Measurements from ENCODE around the gene HOOK1.
"Not testable (repeated sequence)": the region's sequence is repeated elsewhere in the genome, so short reads cannot be mapped to it uniquely, and the experiment has no call there.

The HOOK1 gene

GRCh38 chr1:59827055-59827643, 12.4 kb downstream of the HOOK1 start:
- no peak for DNase-seq

DNA sequence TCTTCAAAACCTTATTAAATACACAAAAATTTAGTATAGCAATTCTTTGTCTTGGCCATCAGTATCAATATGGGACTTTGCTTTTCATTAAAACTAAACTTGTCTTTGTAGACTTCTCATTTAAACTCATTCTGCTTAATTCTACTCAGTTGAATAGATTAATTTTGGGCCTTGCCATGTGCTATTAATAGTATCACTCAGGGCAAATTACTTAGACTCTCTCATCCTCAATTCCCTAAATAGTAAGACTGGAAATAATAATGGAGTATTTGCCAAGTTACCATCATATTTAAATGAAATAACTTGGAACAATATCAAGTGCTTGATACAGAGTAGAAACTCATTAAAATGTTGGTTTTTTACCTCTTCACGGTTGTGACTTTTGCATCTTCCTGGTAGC, 13.4 kb downstream of the HOOK1 start:
- no peak for DNase-seq

DNA sequence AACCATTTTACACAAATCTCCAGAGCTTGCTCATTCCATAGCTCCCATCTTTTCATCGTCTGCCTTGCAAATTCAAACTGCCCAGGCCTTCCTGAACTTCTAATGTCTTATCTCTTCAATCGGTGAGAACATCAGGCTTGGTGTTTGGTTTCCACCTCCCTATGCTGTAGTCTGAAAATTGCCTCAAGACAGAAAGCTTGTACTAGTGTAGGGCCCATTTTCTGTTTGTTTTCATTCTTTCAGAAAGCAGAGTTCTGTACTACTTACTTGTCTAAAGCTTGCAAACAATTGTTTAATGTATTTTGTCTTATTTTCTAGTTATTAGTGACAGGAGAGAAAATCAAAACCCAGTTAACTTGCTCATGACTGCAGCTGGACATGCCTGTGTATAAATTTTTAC, 16.8 kb downstream of the HOOK1 start:
- DNase-seq, result no peak

DNA sequence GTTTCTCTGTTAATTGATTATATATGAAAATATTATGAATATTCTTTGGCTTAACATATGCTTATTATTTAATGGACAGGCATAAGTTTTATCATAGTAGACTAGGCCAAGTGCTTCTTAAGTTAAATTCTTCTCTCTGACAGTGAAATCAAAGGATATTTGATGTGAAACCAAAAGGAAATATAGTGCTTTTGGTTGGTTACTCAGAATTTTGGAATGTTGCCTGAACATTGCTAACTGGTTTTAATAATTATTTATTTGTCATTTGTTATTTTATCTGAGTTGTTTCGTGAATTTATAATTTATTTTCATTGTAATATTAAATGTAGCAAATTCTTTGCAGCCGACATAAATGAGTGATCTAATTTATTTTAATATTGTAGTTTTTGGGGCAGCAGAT, 18.3 kb downstream of the HOOK1 start:
- no peak for DNase-seq

GRCh38 chr1:59833991-59834390, 19.2 kb downstream of the HOOK1 start:
- DNase-seq, result no peak

- DNase-seq, result not testable (repeated sequence)
These were observed 23.1 kb downstream of the HOOK1 start for GRCh38 chr1:59837857-59838256.

DNA sequence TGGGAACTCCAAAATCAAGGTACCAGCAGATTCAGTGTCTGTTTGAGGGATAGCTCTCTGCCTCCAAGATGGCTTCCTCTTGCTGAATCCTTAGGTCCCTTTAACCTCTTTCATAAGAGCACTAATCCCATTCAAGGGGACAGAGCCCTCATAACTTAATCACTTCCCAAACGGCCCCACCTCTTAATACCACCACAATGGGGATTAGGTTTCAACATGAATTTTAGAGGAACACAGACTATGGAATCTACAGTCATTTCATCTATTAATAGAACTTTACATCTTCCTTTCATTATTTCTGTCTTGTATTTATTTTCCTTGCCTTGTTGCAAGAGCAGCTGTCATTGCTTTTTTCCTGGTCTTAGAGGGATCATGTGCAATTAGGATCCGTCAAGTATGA, 30.3 kb downstream of the HOOK1 start:
- DNase-seq, result no peak

DNA sequence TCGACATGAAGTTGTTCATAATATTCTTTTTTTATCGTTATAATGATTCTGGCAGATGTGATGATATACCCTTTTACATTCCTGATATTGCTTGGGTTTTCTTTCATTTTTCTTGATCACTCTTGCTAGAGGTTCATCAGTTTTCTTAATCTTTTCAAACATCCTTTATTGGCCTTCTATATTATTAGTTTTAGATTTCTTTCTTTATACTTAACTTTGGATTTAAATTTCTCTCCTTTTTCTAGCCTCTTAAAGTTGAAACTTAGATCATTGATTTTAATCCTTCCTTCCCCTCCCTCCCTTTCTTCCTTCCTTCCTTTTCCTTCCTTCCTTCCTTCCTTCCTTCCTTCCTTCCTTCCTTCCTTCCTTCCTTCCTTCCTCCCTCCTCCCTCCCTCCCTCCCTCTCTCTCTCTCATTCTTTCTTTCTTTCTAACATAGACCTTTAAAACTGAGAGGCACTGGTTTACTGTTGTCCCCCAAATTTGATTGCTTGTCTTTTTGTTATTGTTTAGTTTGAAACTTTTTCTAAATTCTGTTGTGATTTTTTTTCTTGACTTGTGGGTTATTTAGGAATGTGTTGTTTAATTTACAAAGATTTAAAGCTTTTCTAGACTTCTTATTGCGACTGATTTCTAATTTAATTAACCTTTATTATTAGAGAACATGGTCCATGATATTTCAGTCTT, 31.6 kb downstream of the HOOK1 start:
- DNase-seq, result no peak

DNA sequence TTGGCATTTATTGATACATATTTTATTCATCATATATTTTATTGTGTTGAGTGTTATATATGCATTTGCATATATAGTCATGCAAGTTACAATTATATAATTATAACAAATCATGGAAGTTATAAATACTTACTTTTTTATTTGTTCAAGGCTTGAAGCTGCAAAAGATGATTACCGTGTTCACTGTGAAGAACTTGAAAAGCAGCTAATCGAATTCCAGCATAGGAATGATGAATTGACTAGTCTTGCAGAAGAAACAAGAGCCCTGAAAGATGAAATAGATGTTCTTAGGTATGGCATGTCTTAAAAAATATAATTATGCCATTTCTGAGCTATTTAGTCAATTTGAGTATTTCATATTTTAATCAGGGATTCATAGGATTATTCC, 32.1 kb downstream of the HOOK1 start:
- DNase-seq, result no peak

GRCh38 chr1:59852117-59852516, 37.4 kb downstream of the HOOK1 start:
- no peak for DNase-seq

- DNase-seq, result not testable (repeated sequence)
These were observed 40.5 kb downstream of the HOOK1 start for GRCh38 chr1:59855297-59855696.

DNA sequence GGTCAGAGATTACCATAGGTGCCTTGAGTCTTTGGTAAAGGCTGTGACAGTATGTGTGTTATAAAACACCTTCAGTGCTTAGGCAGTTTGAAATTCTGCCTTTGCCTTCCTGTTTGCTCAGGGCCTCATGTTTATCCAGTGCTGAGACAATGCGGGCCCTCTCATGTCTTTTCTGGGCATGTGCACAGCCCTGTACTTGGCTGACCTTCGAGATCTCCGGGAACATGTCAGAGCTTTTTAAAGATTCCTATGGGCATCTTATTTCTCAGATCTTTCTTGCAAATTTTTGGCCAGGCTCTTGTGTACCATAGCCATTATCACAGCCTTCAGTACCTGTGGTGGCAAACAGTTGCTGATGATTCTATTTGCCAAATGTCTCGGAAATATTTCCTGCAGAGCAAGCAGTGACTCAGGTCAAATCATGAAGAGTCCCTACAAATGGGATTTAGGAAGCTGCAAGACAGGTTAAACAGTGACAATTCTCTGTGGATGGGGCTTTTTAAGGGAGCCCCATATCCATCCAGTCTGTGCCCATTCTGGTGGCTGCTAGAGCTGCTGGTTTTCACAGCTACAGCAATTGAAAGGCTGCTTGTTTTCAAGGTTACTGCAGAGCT, 42.1 kb downstream of the HOOK1 start:
- no peak for DNase-seq

DNA sequence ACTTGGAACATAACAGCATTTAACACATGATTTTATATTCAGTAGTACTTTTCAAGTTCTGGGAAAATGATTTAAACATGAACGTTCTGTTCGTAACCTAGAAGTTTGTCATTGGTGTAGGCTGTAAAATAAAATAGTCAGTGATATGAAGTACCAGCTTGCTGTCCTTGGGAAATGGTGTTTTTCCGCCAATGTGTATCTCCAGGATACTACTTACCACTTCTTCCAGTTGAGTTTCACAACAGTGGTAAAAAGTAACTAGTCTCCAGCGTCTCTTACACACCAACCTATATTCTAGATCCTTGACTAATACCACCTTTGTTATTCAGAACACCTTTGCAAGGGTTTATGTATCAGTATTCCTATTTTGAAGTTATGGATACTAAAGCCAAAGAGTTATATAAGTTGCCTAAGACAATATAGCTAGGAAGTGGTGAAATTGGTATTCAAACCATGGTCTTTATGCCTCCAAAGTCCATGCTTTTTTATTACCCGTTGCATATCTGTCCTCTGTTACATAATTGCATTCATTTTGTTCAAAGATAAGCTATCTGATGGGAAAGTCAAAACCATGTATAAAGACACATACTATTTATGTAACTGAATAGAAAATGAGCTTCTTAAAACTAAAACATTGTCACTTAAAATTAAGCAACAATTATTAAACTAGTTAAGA, 43.1 kb downstream of the HOOK1 start:
- no peak for DNase-seq

DNA sequence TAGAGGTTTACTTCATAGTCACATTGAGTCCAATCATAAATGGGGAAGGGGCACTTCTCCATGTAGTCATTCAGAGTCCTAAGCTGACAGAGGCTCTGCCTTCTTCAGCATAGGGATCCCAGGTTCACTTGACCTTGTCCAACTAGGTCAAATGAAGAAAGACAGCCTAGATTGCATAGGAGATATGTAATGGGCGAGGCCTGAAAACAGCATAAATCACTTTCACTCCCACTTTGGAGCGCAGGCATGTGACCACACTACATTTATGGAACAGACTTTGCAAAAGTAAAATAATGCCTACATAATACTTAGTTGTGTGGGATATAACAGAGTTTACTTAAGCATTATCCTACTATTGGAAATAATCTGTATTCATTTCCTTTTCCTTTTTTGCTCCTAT, 51.7 kb downstream of the HOOK1 start:
- DNase-seq, result no peak

DNA sequence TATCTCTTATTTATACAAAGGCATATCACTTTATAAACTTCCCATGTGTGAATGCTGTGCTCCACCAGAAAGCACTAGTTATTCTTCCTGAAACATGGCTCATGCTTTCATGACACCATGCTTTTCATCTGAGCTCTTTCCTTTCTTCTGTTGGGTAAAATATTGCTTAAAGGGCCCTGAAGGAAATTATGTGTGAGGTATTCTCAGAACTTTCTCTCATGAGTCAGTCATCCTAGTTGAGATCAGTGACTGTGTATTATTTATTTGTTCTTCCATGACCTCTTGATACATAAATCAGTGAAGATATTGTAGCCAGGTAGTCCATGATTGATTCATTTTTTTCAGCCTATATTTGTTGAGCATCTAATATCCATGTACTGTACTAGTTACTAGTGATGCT, 57.0 kb downstream of the HOOK1 start:
- no peak for DNase-seq

- DNase-seq, result no peak
These were observed 62.4 kb downstream of the HOOK1 start for GRCh38 chr1:59877108-59877682.

- DNase-seq, result no peak
These were observed 63.6 kb downstream of the HOOK1 start for GRCh38 chr1:59878370-59878769.

DNA sequence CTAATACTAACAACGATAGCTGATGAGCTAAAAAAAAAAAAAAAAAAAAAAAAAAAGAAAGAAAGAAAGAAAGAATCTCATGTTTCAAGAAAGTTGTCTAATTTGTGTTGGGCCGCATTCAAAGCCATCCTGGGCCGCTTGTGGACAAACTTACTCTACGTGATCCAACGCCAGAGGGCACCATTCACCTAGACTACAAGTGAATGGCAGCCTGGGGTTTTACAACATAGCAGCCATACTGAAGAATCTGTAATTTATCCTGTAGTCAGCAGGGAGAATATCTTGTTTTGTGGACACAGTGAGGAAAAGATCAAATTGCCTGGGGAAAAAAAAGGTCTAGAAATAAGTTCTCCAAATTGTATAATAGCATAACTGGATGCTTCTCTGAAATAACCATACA, 64.8 kb downstream of the HOOK1 start:
- DNase-seq, result peak; percentile 66

- no peak for DNase-seq
These were observed 65.3 kb downstream of the HOOK1 start for GRCh38 chr1:59879996-59880505.

GRCh38 chr1:59880735-59881134, 66.0 kb downstream of the HOOK1 start:
- no peak for DNase-seq

GRCh38 chr1:59885160-59885832, 70.5 kb downstream of the HOOK1 start:
- no peak for DNase-seq

DNA sequence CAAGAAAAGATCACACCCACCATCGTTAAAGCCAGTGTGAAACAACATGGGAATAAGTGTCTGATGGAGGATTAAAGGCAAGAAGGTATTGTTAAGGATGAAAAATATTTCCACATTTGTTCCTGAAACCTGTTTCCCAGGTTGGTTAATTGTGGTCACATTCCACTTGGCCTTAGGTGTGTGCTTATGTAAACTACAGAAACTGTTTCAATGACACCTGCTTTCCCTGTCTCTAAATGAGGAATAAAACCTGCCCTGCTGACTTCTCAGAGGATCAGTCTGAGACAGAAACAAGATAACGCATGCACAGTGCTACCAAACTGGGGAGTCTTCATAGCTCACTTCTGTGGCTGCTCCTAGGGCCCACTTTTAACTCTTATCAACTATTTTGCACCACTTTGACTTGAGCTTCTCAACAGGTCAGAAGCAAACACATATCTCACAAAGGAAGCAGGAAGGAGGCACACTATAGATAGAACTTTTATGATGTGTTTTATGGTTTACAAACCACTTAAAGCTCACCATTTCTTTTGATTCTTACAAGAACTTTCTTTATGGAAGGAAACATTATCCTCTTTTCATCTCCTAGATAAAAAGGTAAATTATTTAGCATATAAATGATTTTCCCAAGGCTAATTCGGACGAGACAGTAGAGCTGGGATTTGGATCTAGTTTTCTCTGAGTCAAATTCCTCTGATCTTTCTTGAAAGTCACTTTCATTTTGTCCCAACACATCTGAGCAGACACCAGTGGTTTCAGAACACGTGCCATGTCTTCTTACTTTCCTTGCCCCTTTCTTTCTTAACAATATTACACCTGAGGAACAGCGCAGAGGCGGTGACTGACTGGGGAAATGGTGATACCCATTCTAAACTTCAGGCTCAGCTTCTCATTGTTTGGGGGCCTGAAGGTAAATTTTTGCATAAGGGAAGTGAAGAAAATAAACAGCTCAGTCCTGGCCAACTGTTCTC, 78.4 kb downstream of the HOOK1 start:
- DNase-seq, result no peak

All from NCI-H2171 (cell line).